GM18505 (cell line): Measurements from ENCODE around the gene CDH4.

Experiments used
- ATAC-seq: cut with Tn5 transposase; IDR thresholded peaks from one replicate; pipeline ENCODE4 v1.9.1; 2021; ENCODE audit not compliant: unreplicated experiment
- POLR2A ChIP-seq: IDR thresholded peaks from 4 replicates; pipeline ENCODE4 v1.6.1; 2011; ENCODE audit warnings: borderline replicate concordance; ENCODE audit not compliant: insufficient read depth, insufficient read length; ENCODE audit errors: extremely low read depth

Gene CDH4

DNA sequence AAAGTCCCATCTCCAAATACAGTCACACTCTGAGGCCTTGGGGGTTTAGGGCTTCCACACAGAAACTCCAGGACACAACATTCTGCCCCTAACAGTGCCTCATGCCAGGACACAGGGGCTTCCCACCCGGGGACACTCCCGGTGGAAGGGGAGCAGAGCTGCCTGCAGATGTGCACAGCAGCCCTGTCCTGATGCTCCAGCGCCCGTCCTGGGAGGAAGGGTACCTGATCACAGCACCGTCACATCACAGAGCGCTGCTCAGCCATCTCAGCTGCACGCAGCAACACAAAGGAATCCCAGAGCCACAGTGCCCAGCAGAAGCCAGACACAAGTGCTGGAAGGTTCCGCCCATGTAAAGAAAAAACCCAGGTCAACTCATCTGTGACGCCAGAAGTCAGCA is 657.0 kb downstream of the CDH4 start:
- no peak for TF ChIP-seq POLR2A
- ATAC-seq = no peak

DNA sequence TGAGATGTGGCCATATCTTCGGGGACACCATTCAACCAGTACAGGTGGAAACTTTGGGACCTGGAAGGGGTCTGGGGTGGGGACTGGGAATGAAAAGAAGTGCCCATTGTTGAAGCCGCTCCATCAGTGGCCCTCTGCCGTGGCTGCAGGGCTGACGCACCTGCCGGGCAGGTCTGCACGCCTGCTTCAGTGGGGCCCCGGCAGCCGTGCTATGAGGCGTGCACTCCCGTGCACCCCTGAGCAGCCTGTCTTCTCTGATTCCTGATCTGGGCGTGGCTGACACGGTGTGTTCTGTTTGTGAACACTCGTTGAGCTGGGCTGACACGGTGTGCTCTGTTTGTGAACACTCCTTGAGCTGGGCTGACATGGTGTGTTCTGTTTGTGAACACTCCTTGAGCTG is 657.8 kb downstream of the CDH4 start:
- ATAC-seq = no peak
- TF ChIP-seq POLR2A = no peak

DNA sequence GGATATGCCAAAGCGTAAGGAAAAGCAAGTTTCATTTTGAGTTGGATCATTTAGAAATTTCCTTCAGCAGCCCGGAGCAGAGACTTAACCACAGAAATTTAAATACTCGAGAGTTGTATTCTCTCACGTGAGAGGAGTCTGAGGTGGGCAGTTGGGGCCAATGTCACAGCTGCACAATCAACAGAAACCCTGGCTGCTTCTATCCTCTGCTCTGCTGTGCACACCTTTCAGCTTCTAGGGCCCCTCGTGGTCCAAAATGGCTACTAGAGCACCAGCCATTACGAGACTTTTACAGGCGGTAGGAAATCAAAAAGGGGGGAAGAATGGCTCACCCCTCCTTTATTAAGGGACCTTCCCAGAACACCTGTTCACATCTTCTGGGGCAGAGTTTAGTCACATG is 659.8 kb downstream of the CDH4 start:
- no peak for TF ChIP-seq POLR2A
- no peak for ATAC-seq

DNA sequence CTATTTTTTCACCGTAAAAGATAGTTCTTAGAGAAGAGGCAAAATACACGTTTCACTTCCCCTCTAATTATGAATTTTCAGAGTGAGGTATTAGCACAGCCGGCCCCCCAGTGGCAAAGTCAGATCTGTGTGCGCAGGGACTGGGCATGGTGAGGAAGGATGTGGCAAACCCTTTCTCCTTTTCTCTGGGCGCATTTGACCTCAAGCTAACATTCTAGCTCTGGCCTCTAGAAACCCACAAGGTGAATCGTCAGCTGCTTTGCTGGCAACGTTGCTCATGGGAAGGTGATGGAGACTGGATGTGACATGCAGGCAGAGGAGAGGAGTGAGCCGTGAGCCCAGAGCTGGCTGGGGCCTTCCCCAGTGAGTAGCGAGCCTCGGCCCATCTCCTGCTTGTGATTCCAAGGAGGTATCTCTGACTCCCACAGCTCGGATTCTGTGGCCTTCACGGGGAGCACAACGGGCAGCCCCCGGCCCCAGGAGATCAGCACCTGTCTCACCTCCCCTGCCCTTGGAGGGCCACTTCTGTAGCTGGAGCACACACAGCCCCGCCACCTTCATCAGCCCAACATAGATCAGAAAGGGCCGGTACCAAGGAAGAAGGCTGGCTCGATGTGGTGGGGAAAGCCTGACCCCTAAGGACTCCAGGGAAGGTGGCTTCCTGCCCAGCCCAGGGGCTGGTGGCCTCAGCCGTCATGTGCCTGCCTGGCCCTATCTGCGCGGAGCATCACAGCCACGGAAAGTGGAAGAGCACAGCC is 660.8 kb downstream of the CDH4 start:
- peak; percentile 78 for ATAC-seq
- no peak for TF ChIP-seq POLR2A

GRCh38 chr20:61913423-61914225 is 661.6 kb downstream of the CDH4 start:
- no peak for ATAC-seq
- TF ChIP-seq POLR2A = no peak

GRCh38 chr20:61915101-61915500 is 663.0 kb downstream of the CDH4 start:
- ATAC-seq = no peak
- TF ChIP-seq POLR2A = no peak

GRCh38 chr20:61916318-61916891 is 664.3 kb downstream of the CDH4 start:
- TF ChIP-seq POLR2A = no peak
- ATAC-seq = no peak

- no peak for TF ChIP-seq POLR2A
- no peak for ATAC-seq
Observed at GRCh38 chr20:61917474-61918145, 665.5 kb downstream of the CDH4 start.

- TF ChIP-seq POLR2A = no peak
- no peak for ATAC-seq
Observed at GRCh38 chr20:61918548-61918947, 666.5 kb downstream of the CDH4 start.

- no peak for ATAC-seq
- no peak for TF ChIP-seq POLR2A
Observed at GRCh38 chr20:61919239-61919638, 667.2 kb downstream of the CDH4 start.

GRCh38 chr20:61919675-61920365 is 667.8 kb downstream of the CDH4 start:
- no peak for ATAC-seq
- TF ChIP-seq POLR2A = no peak

DNA sequence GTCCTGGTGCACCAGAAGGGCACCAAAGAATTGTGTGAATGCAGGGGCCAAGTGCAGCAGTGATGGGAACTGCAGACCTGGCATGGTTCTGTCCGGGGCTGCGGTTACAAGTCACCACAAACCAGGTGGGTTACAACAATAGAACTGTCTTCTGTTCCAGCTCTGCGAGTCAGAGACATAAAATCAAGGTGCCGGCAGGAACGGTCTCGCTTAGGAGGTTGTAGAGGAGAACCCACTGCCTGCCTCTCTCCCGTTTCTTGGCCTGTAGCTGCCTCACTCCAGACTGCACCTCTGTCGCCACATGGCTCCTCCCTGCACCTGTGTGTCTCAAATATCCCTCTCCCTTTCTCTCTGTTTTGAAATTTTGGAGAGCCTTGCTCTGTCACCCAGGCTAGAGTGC is 670.4 kb downstream of the CDH4 start:
- no peak for TF ChIP-seq POLR2A
- ATAC-seq = no peak

GRCh38 chr20:61922936-61923335 is 670.9 kb downstream of the CDH4 start:
- no peak for TF ChIP-seq POLR2A
- ATAC-seq = no peak
